AG09309 (cell line): ENCODE data around the gene POP5.
"Not testable (repeated sequence)": the region's sequence is repeated elsewhere in the genome, so short reads cannot be mapped to it uniquely, and the experiment has no call there.

Source experiments
- DNase-seq: peaks from one replicate; pipeline ENCODE4 v3.0.0-alpha.2; 2010; ENCODE audit warnings: low read depth
- H3K4me3 ChIP-seq: 2 replicates; pipeline ENCODE4 v1.5.1; 2011; ENCODE audit warnings: mild to moderate bottlenecking, low read depth, low read length, moderate library complexity; ENCODE audit not compliant: control insufficient read depth
- TF ChIP-seq, protein P1 (sequence below): IDR thresholded peaks from 2 replicates; pipeline ENCODE4 v1.5.1; 2011; ENCODE audit warnings: mild to moderate bottlenecking, low read depth, low read length, inconsistent platforms; ENCODE audit not compliant: insufficient read depth, control insufficient read depth; ENCODE audit errors: missing control alignments

The POP5 gene

DNA sequence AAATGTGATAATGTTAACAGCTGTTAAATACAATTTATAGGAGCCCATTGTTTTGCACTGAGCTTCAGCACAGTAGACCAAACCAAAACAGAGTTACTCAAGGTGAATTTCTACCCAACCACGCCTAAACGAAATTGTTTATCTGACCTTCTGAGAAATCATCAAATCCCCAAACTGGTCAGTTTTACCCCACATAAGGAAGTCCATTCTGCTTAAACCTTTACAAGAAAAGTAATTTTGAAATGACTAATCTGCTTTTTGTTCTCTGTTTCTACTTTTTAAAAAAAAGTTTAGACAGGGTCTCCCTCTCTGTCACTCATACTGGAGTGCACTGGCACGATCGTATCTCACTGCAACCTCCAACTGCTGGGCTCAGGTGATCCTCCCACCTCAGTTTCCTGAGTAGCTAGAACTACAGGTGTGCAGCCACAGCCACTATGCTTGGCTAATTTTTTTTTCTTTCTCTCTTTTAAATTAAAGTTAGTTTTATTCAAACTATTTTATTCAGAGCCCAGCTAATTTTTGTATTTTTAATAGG, 48.4 kb downstream of the POP5 start:
- TF ChIP-seq, protein P1, sequence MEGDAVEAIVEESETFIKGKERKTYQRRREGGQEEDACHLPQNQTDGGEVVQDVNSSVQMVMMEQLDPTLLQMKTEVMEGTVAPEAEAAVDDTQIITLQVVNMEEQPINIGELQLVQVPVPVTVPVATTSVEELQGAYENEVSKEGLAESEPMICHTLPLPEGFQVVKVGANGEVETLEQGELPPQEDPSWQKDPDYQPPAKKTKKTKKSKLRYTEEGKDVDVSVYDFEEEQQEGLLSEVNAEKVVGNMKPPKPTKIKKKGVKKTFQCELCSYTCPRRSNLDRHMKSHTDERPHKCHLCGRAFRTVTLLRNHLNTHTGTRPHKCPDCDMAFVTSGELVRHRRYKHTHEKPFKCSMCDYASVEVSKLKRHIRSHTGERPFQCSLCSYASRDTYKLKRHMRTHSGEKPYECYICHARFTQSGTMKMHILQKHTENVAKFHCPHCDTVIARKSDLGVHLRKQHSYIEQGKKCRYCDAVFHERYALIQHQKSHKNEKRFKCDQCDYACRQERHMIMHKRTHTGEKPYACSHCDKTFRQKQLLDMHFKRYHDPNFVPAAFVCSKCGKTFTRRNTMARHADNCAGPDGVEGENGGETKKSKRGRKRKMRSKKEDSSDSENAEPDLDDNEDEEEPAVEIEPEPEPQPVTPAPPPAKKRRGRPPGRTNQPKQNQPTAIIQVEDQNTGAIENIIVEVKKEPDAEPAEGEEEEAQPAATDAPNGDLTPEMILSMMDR: no peak
- no peak overlapping the region for H3K4me3 ChIP-seq
- no peak for DNase-seq

DNA sequence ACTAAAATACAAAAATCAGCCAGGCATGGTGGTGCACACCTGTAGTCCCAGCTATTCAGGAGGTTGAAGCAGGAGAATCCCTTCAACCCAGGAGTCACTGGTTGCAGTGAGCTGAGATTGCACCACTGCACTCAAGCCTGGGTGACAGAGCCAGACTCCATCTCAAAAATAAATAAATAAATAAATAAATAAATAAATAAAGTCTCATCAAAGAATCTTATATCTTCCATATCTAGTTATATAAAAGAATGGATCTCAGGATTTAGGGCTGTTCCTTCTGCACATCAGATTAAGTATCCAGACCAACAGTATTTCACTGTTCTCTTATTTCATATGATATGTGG, 50.8 kb downstream of the POP5 start:
- not testable (repeated sequence) for DNase-seq
- H3K4me3 ChIP-seq: peak overlapping the region; percentile 85; the same call in 1 of the 2 replicates

DNA sequence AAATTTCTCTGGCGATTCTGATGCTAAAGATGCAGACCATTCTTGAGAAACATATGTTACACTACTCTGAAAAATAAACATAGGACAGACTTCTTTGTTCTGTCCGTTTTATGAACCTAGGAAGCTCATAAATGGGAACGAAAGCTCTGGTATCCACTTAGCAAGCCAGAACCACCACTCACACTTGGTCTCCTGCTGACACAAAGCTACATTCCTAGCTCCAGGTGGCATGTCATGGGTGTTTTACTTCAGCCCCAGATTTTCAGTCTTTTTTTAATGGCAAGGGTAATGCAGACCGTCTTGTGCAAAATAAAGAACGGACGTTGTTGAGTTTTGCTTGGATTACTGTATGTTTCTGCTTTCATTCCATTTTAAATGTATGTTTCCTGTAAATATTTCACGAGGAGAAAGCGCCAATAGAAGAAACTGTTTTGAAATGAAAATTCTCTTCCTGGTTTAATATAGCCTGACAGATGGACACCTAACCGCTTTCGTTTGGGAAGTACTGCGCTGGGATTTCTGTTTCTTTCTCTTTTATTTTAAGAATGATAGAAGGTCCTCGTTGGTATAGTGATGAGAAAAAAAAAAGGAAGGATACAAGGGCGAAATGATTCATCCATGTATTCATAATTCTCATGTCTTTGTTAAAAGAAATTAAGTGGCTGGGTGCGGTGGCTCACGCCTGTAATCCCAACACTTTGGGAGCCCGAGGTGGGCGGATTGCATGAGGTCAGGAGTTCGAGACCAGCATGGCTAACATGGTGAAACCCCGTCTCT, 51.4 kb downstream of the POP5 start:
- TF ChIP-seq, protein P1: peak; percentile 18
- no peak for DNase-seq
- peak overlapping the region; percentile 85 for H3K4me3 ChIP-seq

DNA sequence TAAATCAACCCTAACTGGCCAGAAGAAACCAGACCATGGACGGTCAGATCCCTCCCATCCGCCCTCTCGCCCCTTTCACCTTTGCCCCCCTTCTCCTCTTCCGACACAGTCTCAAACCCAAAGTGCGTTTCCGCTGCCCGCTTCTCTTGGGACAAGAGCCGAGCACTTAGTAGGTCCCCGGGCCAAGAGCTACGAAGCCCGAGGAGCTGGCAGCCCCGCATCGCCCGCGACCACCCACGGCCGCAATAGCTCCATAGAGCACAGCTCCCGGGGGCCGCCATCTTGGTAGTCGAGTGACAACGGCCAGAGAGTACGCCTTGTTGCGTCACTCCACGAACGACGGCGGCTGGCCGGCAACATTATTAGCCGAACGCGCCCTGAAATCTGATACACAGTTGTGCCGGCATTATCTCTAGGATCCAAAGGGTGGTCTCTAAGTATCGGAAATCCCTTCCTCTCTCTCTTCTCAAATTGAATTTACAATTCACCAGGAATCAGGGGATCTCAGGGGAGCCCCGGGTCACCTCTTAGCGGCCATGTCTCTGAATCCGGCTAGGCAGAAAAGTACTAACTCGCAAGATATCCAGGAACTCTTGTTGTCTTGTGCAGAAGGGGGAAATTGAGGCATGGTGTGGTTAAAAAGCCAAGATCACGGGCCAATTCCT, 52.2 kb downstream of the POP5 start, which contains the start of gene COQ5:
COQ5 (minus strand) TSS at position 298 of the 665 bp plus-strand sequence; CDS start at position 281, 17 bp downstream.
- TF ChIP-seq, protein P1: no peak
- H3K4me3 ChIP-seq: peak within 1 kb of the TSS; percentile 85
- no peak for DNase-seq
